Measurements from ENCODE around the gene TNIK. TPM values are rescaled to one million over a fixed set of nuclear protein-coding genes. Genes with fewer than 3 reads are reported as not detected.

TNIK gene
- total and polyA plus RNA-seq, 2 of the 4 experiments (the other 2 are of a cell fraction) = 3.4 to 6.3 TPM

DNA sequence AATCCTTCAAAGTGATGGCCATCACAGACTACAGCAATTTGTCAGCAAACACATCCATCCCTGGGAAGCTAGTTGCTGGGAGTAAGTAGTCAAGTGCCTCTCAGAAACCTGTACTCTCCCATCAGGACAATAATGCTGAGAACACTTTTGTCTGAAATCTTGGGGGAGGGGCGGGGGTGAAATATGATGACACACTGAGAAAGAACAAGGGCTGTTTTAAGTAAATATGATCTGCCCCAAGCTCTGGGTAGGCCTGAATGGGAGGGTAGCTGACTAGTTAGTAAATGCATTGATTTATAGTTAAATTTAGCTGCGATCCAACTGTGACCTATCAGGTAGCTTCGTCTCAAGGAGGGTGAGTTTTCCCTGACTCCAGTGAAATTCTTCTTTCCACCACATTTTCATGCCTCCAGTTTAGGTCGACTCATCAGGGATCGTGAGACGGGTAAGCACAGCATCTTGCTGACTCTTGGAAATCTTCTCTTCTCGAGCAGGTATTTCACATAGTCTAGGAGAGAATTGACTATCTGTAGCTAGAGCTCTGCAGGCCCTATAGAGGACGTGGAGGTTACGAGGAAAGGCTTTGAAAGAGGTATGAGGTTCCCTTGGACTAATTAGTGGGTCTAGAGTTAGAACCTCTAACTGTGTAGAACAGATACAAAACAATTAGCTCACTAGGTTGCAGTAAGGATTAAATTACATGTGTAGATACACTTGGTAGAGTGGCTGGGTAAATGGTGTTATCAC, 220.3 kb downstream of the TNIK start:
- no peak overlapping the region for H3K27ac ChIP-seq (ENCODE audit: insufficient read depth, low read length)
- no peak overlapping the region for H2BK15ac ChIP-seq (ENCODE audit: low read depth, low read length)
- no peak overlapping the region for H2AK9ac ChIP-seq (replicated peaks; ENCODE audit: low read depth, low read length, poor library complexity)
- no peak overlapping the region for H4K5ac ChIP-seq (ENCODE audit: low read depth, low read length)
- H3K18ac ChIP-seq (ENCODE audit: low read depth, low read length) = no peak overlapping the region
- intact Hi-C loops (cut with micrococcal nuclease) = no loop called here
- no peak overlapping the region for H2AK5ac ChIP-seq (ENCODE audit: low read depth, low read length)
- H3K79me1 ChIP-seq (ENCODE audit: low read depth in 1 of 2, low read length in 2 of 2) = no peaks in the 10 kb centered on the region
- TF ChIP-seq ELK1 (IDR thresholded peaks at IDR 0.05; ENCODE audit: borderline replicate concordance, low read depth, low read length) (no peak), BHLHE40 (IDR thresholded peaks at IDR 0.05; ENCODE audit: low read depth, low read length) (no peak), NFE2L2 (IDR thresholded peaks at IDR 0.05; ENCODE audit: low read depth, low read length) (no peak), RAD21 (IDR thresholded peaks at IDR 0.05; ENCODE audit: low read length) (no peak), RCOR1 (IDR thresholded peaks at IDR 0.05; ENCODE audit: insufficient replicate concordance, low read length) (no peak)
- no peak overlapping the region for H3K4me3 ChIP-seq (ENCODE audit: insufficient read depth, low read depth, low read length)
- no peaks in the 10 kb centered on the region for H3K36me3 ChIP-seq (ENCODE audit: control insufficient read depth, insufficient read depth, low read length)
- no peak overlapping the region for H2BK20ac ChIP-seq (ENCODE audit: low read depth, low read length)
- H3K4ac ChIP-seq (ENCODE audit: low read depth, low read length) = no peak overlapping the region
- H2AFZ ChIP-seq (replicated peaks; ENCODE audit: low read length, poor library complexity) = no peak overlapping the region
- H3K9me1 ChIP-seq (ENCODE audit: insufficient read depth, low read length) = no peaks in the 10 kb centered on the region
- ChIA-PET CTCF (no interaction called here), POLR2A (ENCODE audit: unreplicated experiment) (no interaction called here)
- no CpG with 5 or more reads among the region's 9 CpGs for WGBS, 2 experiments (ENCODE audit: extremely low coverage in 2 of 2, insufficient read length in 1 of 2)
- no peak overlapping the region for H3K4me2 ChIP-seq (ENCODE audit: low read depth, low read length)
- no peak overlapping the region for H2BK120ac ChIP-seq (ENCODE audit: low read depth, low read length)
- in situ Hi-C loops (cut with MboI; ENCODE audit: low sequenced_read_pairs) = no loop called here
- no peak for ATAC-seq (ENCODE audit: low read depth)
- no peaks in the 10 kb centered on the region for H3K27me3 ChIP-seq (ENCODE audit: control insufficient read depth, insufficient read depth, low read length)
- H3K4me1 ChIP-seq (ENCODE audit: control insufficient read depth, insufficient read depth, low read length) = no peaks in the 10 kb centered on the region
- no peak overlapping the region for H3K9ac ChIP-seq (ENCODE audit: low read depth, low read length)
- no peak overlapping the region for H3K14ac ChIP-seq (replicated peaks; ENCODE audit: low read depth, low read length)
- no TSS peak for BruUV-seq (replicated peaks)
- no peak overlapping the region for H4K8ac ChIP-seq (ENCODE audit: low read depth in 2 of 2, low read length in 2 of 2)
- no peaks in the 10 kb centered on the region for H3K9me3 ChIP-seq (ENCODE audit: control insufficient read depth, insufficient read depth, low read length)
- no peak overlapping the region for H2BK5ac ChIP-seq (ENCODE audit: low read depth, low read length, poor library complexity, severe bottlenecking)
- no peak for DNase-seq
- H4K20me1 ChIP-seq (ENCODE audit: insufficient read depth, low read length) = no peaks in the 10 kb centered on the region
- dilution Hi-C loops (cut with HindIII; ENCODE audit: low sequenced_read_pairs, unreplicated experiment) = no loop called here
- H4K91ac ChIP-seq (ENCODE audit: insufficient read depth, low read depth, low read length) = no peak overlapping the region
- no peak overlapping the region for H3K23ac ChIP-seq (ENCODE audit: low read depth, low read length)
- no peak overlapping the region for H3K56ac ChIP-seq (ENCODE audit: extremely low read depth, insufficient read depth, low read length)

Measured in IMR-90 (cell line).